KOPT-K1 (cell line): ENCODE measurements around the gene NDUFA11.

Experiments
- H3K27ac ChIP-seq: fragments of 200-600 bp; sonication (generic); 2 replicates; pipeline ENCODE4 v1.5.1; 2016; ENCODE audit warnings: antibody characterized with exemption, mild to moderate bottlenecking, low read depth, low read length; ENCODE audit not compliant: poor library complexity, severe bottlenecking
- H3K36me3 ChIP-seq: fragments of 200-600 bp; sonication (generic); 2 replicates; pipeline ENCODE4 v1.5.1; 2017; ENCODE audit warnings: antibody characterized with exemption, mild to moderate bottlenecking, low read length, moderate library complexity; ENCODE audit not compliant: insufficient read depth
- H3K9me3 ChIP-seq: fragments of 200-600 bp; sonication (generic); 2 replicates; pipeline ENCODE4 v1.5.1; 2017; ENCODE audit warnings: antibody characterized with exemption, low read length, mild to moderate bottlenecking; ENCODE audit not compliant: insufficient read depth, poor library complexity, severe bottlenecking

The NDUFA11 gene

GRCh38 chr19:5905114-5905778 is 1.7 kb upstream of the NDUFA11 start:
- H3K36me3 ChIP-seq: peaks cover 23% of the 10 kb centered on the region; the same call in 1 of the 2 replicates
- peak overlapping the region; percentile 68 for H3K27ac ChIP-seq
- no peaks in the 10 kb centered on the region for H3K9me3 ChIP-seq

- peak within 1 kb of the TSS; percentile 87 for H3K27ac ChIP-seq
- H3K9me3 ChIP-seq: no peaks in the 10 kb centered on the region
These were observed 943 bp upstream of the NDUFA11 start, which contains the start of gene VMAC for GRCh38 chr19:5904352-5905113. Gene VMAC (plus strand): TSS chr19:5904872. CDS start chr19:5904891, 19 bp downstream.

DNA sequence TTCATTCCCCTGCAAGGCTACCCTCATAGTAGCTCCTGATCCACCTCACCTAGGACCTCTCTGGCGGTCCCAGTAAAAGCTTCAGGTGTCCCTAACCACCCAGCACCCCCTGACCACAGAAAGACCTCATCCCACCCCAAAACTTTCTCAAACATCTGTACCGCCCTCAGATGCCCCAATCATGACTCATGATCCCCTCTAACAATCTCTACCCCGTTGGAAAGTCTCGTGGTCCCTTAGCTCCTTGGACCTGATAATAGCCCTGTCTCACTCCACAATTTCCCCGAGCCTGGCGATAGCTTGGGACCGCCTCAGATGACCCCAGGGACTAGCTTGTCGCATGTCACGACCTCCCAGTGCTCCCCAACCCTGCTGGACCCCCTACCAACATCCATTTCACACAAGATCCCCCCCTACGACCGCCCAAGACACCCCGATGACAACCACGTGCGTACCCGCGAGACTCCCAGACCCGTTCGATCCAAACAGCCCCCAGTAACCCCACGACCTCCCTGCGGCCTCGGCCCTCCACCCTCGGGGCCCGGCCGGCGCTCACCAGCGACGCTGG is 450 bp downstream of the NDUFA11 start:
- peak overlapping the region; percentile 87 for H3K27ac ChIP-seq

More at GRCh38 chr19:5904352-5905113, 943 bp upstream of the NDUFA11 start, which contains the start of gene VMAC:
- peaks cover 22% of the 10 kb centered on the region; the same call in 1 of the 2 replicates for H3K36me3 ChIP-seq

DNA sequence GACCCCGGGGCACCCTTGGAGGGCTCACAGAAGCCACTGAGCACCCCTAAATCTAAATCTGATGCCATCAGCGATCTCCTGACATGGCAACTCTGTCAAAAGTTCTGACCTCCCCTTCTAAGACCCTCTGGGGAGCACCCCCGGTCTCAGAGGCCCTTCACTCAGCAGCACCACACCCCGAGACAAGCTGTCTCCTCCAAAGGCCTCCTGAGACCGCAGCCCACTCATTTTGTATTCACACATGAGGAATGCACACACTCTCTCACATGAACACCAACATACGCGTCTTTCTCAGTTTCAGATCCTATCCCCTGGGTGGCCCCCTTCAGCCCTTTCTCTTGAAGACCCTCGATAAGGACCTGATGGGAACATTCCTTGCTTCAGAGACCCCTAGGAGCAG is 2.6 kb downstream of the NDUFA11 start:
- Histone ChIP-seq H3K36me3 (peaks cover 29% of the 10 kb centered on the region; the same call in 1 of the 2 replicates), H3K9me3 (no peaks in the 10 kb centered on the region), H3K27ac (no peak overlapping the region)

More for the DNA sequence above, 450 bp downstream of the NDUFA11 start:
- H3K9me3 ChIP-seq: no peaks in the 10 kb centered on the region
- peaks cover 18% of the 10 kb centered on the region; the same call in 1 of the 2 replicates for H3K36me3 ChIP-seq

- Histone ChIP-seq H3K36me3 (peaks cover 40% of the 10 kb centered on the region; the same call in 1 of the 2 replicates), H3K27ac (no peak overlapping the region)
These were observed 3.7 kb downstream of the NDUFA11 start for GRCh38 chr19:5899728-5900526.

DNA sequence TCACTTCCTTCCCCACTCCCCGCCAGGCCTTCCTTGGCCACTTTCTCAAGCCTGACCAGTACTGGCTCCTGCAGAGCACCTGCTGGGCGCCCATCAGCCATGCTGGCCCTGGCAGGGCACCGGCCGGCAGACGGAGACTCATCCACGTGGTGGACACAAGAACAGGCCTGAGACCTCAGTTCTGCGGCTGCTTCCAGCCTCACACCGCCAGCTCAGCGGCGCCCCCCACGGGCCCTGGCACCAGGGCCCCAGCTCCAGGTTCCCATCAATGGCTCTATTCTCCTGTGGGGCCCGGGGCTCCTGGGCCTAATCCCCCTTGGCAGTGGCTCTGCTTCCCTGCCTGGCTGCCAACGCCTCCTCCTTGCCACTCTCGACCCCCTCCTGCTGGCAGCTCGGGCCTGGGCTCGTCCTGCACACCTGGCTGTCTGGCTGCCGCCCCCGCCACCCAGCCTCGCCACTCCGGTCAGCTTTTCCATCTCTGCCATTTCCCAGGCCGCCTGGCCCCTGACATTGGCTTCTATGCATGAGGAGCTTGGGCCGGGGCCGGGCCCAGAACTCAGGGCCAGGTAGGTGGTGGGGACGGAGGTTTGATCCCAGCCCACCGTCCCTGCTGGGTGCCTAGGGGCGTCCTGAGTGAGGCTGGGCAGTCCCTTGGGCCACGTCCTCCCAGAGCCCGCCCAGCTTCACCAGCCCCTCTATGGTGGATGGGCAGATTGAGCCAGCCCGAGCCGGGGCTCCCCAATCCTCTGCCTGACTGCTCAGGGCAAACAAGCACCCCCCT is 6.2 kb downstream of the NDUFA11 start:
- H3K27ac ChIP-seq: no peak overlapping the region
- H3K9me3 ChIP-seq: no peaks in the 10 kb centered on the region
- H3K36me3 ChIP-seq: peaks cover 49% of the 10 kb centered on the region; the same call in 1 of the 2 replicates

More at GRCh38 chr19:5899728-5900526, 3.7 kb downstream of the NDUFA11 start:
- no peaks in the 10 kb centered on the region for H3K9me3 ChIP-seq

DNA sequence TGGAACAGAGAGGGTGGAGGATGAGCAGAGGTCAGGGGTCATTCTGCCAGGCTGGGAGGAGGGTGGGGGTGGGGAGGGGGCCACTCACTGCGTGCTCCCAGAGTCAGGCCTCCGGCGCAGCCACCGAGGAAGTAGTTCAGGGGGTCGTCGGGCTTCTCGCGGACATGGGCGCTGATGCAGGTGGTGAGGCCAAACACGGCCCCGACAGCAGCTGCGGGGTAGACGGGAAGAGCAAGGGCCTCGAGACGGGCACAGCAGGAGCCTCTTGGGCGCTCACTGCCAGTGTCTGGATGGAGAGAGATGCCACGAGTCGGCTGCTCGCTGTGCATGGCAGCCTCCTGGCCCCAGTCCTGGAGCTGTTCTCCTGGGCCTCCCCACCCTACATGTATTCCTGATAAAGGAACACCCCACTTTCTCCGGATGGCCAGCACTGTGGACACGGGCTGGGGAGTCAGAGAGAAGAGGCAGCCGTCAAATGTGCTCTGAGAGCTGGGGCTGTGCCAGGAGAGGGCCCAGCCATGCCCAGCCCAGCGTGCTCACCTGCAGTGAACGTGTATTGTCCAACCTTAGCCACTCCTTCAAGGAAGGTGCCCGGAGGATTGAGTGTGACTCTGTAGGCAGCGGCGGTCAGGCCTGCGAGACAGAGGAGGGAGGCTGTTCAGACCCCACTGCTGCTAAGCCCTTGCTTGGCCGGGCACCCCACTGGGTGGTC is 7.1 kb downstream of the NDUFA11 start:
- Histone ChIP-seq H3K27ac (no peak overlapping the region), H3K9me3 (no peaks in the 10 kb centered on the region), H3K36me3 (peaks cover 49% of the 10 kb centered on the region; the same call in 1 of the 2 replicates)

DNA sequence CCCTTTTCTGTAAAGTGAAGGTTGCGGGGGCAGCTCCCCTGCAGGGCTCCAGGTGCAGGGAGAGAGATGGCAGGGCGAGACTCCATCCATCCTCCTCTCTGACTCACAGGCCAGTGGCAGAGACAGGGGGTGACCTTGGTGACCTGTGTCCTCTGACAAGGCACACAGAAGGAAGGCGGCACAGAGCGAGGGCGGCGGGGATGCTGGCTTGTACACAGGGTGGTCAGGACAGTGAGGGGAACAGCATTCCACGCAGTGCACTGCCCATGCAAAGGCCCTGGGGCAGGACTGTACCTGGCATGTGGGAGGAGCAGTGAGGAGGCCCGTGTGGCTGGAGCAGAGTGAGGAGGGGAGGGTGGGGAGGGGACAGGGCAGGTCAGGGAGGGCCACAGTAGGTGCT is 7.7 kb downstream of the NDUFA11 start:
- no peak overlapping the region for H3K27ac ChIP-seq
- H3K36me3 ChIP-seq: peaks cover 42% of the 10 kb centered on the region; the same call in 1 of the 2 replicates
- no peaks in the 10 kb centered on the region for H3K9me3 ChIP-seq

GRCh38 chr19:5895409-5895808 is 8.2 kb downstream of the NDUFA11 start:
- H3K27ac ChIP-seq: no peak overlapping the region
- peaks cover 40% of the 10 kb centered on the region; the same call in 1 of the 2 replicates for H3K36me3 ChIP-seq
- no peaks in the 10 kb centered on the region for H3K9me3 ChIP-seq

- H3K36me3 ChIP-seq: peaks cover 34% of the 10 kb centered on the region; the same call in 1 of the 2 replicates
- H3K9me3 ChIP-seq: no peaks in the 10 kb centered on the region
- no peak overlapping the region for H3K27ac ChIP-seq
These were observed 8.8 kb downstream of the NDUFA11 start for GRCh38 chr19:5894704-5895349.

- peaks cover 32% of the 10 kb centered on the region; the same call in 1 of the 2 replicates for H3K36me3 ChIP-seq
- H3K9me3 ChIP-seq: no peaks in the 10 kb centered on the region
- no peak overlapping the region for H3K27ac ChIP-seq
These were observed 9.5 kb downstream of the NDUFA11 start for GRCh38 chr19:5893907-5894703.

DNA sequence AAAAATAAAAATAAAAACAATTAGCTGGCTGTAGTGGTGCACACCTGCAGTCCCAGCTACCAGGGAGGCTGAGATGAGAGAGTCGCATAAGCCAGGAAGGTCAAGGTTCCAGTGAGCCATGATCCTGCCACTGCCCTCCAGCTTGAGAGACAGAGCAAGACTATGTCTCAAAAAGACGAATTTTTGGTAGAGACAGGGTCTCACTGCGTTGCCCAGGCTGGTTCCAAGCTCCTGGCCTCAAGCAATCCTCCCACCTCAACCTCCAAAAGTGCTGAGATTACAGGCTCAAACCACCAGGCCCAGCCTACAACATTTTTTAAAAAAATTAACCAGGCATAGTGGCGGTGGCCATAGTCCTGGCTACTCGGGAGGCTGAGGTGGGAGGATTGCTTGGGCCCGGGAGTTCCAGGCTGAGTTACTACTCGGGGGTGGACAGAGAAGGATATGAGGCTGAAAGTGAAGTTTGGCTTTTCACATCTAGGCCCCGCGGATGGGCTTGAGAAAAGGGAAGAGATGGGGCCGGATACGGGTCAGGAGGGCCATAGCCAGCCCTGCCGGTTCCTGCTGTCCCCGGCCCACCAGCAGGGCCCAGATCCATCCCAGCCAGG is 10.2 kb downstream of the NDUFA11 start:
- H3K9me3 ChIP-seq: no peaks in the 10 kb centered on the region
- no peak overlapping the region for H3K27ac ChIP-seq
- H3K36me3 ChIP-seq: peaks cover 32% of the 10 kb centered on the region; the same call in 1 of the 2 replicates
